GM21723 (cell line): Measurements from ENCODE around the gene ATP5F1A.
"Not testable (repeated sequence)": the region's sequence is repeated elsewhere in the genome, so short reads cannot be mapped to it uniquely, and the experiment has no call there.

ENCODE experiments used
- ATAC-seq: cut with Tn5 transposase; IDR thresholded peaks from one replicate; pipeline ENCODE4 v1.9.1; 2021; ENCODE audit warnings: mild to moderate bottlenecking, moderate library complexity; ENCODE audit not compliant: unreplicated experiment

ATP5F1A gene

DNA sequence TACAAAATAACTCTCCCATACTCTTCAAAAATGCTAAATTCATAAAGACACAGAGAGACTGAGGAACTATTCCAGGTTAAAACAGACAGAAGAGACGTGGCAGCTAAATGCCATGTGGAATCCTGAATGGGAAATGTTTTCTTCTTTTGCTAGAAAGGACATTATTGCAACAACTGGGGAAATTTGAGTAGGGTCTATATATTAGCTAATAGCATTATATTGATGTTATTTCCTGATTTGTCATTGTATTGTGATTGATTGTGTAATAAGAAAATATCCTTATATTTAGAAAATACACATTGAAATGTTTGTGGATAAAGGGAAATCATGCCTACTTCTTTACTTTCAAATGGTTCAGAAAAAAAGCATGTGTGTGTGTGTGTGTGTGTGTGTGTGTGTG, 49.5 kb downstream of the ATP5F1A start:
- no peak for ATAC-seq

- ATAC-seq = not testable (repeated sequence)
Observed at GRCh38 chr18:46047369-46047768, 50.7 kb downstream of the ATP5F1A start.

- no peak for ATAC-seq
Observed at GRCh38 chr18:46046688-46047087, 51.4 kb downstream of the ATP5F1A start.

DNA sequence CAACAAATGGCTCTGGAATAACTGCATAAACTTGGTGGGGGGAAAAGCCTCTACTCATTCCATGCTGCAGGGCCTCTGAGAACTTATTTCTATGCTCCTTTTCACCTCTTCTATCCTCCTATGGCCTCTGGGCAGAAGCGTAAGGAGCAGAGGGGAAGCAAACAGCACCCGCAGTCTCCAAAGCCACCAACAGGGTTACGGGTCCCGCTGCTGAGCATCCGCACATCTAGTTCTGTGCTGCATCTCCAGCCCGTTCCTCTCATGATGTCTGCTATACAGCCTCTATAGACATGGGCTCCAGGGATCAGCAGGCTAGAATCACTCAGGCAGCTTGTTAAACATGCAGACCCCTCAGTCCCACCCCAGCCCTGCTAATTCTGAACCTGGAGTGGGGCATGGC, 52.0 kb downstream of the ATP5F1A start:
- no peak for ATAC-seq

GRCh38 chr18:46042571-46043123, 55.4 kb downstream of the ATP5F1A start:
- no peak for ATAC-seq

DNA sequence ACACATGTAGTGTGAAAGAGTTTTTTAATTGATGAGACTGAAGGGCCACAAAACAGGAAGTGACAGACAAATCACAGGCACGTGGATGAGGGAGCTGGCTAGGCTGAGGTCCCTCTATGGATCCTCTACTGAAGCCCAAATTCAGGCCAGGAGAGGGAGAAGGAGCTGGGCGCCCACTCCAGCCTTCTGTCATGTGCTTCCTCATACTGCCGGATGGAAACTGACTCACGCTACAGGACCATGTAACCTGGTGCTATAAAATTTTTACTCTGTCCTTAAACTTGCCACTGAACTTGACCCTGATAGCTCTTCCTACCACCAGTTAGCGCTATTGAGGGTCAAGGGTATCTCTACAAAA, 57.4 kb downstream of the ATP5F1A start:
- no peak for ATAC-seq

DNA sequence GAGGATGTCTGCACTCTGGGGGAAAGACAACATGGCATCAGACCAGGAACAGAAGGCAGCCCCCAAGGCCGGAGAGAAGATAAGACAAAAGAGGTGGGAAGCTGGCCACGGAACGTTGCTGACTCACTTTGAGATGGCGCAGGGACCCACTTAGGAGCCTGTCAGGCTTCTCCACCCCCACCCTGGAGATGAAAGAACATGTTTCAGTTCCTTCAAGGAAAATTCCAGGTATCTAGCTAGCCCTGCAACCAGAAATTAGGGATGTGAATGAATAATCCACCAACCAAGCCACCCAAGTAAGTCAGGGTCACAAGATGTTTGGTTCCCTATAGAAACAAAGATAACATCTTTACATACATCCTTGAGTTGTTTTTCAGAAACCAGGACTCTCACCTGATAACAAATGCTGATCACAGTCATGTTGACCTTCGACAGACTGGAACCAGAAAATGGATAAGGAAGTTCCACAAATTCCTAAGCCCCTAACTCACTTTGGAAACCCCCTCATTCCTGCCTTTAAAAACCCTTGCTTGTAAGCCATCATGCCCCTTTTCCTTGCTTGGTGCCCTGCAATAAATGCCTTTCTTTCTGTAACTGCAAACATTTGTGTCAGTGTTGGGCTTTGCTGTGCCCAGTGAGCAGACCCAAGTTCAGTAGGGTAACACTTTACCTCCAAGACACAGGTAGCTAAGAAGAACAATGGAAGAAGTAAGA, 57.9 kb downstream of the ATP5F1A start:
- ATAC-seq = no peak

GRCh38 chr18:46037512-46038305, 60.4 kb downstream of the ATP5F1A start:
- no peak for ATAC-seq

DNA sequence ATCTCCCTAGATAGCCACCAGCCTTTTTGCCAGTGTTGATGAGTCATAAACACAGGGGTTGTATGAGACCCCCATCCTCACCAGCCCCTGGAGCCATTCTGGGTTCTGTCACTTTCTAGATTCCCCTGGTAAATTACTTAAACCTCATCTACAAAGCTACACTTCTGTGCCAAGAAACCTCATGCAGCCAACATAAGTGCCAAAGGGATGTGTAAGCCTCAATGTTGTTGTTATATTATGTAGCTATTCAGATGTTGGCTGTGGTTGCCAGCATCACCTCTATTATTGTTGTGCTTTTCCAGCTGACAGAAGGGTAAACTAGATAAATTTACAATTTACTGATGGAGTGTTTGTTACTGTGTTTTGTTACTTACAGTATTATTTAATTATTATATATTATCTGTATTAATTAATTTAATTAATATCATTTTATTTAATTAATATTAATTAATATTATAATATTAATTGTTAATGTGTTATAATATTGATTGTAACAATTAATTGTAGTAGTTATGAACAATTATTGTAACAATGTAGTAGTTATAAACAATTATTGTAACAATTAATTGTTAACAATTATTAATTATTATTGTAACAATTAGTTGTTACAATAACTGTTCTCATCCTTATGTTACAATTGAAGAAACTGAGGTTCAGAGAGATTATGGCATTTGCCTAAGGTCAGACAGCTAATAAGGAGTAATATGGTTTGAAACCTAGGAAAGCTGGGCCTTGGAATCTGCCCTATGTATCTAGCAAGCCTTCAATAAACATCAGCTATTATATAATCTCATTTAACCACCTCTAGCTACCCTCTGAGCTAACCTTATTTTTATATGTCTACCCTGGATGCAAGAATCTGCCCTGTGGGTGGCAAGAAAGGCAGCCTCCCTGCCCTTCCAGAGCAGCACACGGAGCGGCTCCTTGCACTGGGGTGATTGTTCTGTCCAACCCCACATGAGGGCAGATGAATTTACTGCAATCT, 62.1 kb downstream of the ATP5F1A start:
- no peak for ATAC-seq

DNA sequence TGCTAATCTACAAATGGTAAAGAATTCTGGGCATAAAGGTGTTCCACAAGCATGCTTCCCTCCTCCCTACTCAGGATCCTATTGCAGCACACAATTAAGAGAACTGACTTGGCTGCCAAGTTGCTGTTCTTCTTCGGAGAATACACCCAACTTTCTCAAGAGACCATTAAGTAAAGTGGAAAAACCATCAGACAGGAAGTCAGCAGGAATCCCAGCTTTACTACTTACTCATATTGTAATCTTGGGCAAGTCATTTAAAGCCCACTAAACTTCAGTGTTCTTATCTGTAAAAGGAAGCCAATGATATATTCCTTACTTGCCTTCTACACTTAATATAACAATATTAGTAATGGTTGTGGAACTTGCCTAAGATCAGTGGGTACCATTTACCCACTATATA, 63.9 kb downstream of the ATP5F1A start:
- no peak for ATAC-seq

- ATAC-seq = no peak
Observed at GRCh38 chr18:46031741-46032140, 66.4 kb downstream of the ATP5F1A start.
